HepG2 (cell line): Measurements from ENCODE around the gene SCGB1C1. TPM values are rescaled to one million over a fixed set of nuclear protein-coding genes. Genes with fewer than 3 reads are reported as not detected.

ENCODE experiments used
- ATAC-seq: fragments of 200-7000 bp; cut with Tn5 transposase; 3 replicates; pipeline ENCODE4 v1.9.1; 2020; ENCODE audit warnings: mild to moderate bottlenecking, moderate library complexity
- BruUV-seq: library from RNA; stranded (reverse); fragments of 400-500 nt; replicated peaks from 2 replicates; lab custom pipeline; 2021; lab: Mats Ljungman, UMichigan
- CTCF ChIA-PET: fragments of 300-600 bp; formaldehyde crosslinking; extraction: SDS; loops from one replicate; lab custom pipeline; 2021; ENCODE audit warnings: low total read pairs, inconsistent platforms, low intra/inter-chr PET ratio; lab: Yijun Ruan, JAX
- POLR2A ChIA-PET: fragments of 350-600 bp; sonication (Branson Sonifier 250); formaldehyde crosslinking; loops from one replicate; lab custom pipeline; 2020; ENCODE audit warnings: antibody characterized with exemption, inconsistent platforms; lab: Yijun Ruan, JAX
- DNase-seq: peaks from one replicate; pipeline ENCODE4 v3.0.0-alpha.2; 2015; ENCODE audit warnings: low spot score
- FAIRE-seq: peaks from 3 replicates; lab custom pipeline; 2011; peaks lifted over from hg19 to GRCh38; lab: Jason Lieb, UNC
- H2AFZ ChIP-seq: one replicate; pipeline ENCODE4 v1.6.1; 2011; ENCODE audit warnings: low read length, inconsistent platforms
- H3K27ac ChIP-seq: fragments of 300-600 bp; 3 replicates; pipeline ENCODE4 v1.8.0; 2011; ENCODE audit warnings: mixed run types, mild to moderate bottlenecking, mixed read lengths, low read length, inconsistent platforms; ENCODE audit not compliant: insufficient read depth; ENCODE audit errors: extremely low read length
- H3K27me3 ChIP-seq, 2 experiments: fragments of 200-600 bp in 1 of 2; 2 replicates in 1 of 2; 3 replicates in 1 of 2; pipeline versions ENCODE4 v1.6.0 to v1.8.0; 2011; ENCODE audit warnings: low read length in 2 of 2, mild to moderate bottlenecking in 2 of 2, moderate library complexity in 2 of 2, inconsistent platforms in 1 of 2; ENCODE audit not compliant: insufficient read depth in 2 of 2, control insufficient read depth in 1 of 2
- H3K36me3 ChIP-seq, 2 experiments: fragments of 200-600 bp in 1 of 2; replicated peaks in 1 of 2; 2 replicates in 1 of 2; 3 replicates in 1 of 2; pipeline versions ENCODE4 v1.5.1 to v1.8.0; 2011; ENCODE audit warnings: low read length in 2 of 2, inconsistent platforms in 1 of 2; ENCODE audit not compliant: insufficient read depth in 2 of 2, control insufficient read depth in 1 of 2
- H3K4me1 ChIP-seq: 2 replicates; pipeline ENCODE4 v1.5.1; 2012; ENCODE audit warnings: low read length, inconsistent platforms; ENCODE audit not compliant: insufficient read depth
- H3K4me2 ChIP-seq: 2 replicates; pipeline ENCODE4 v1.6.0; 2011; ENCODE audit warnings: low read depth, low read length, inconsistent platforms
- H3K4me3 ChIP-seq, 3 experiments: fragments of 200-600 bp in 1 of 3; sonication (generic), shearing (Covaris generic) in 1 of 3; replicated peaks in 1 of 3; 2 replicates each; pipeline ENCODE4 v1.5.1; 2011 to 2016; ENCODE audit warnings: low read length in 3 of 3, inconsistent platforms in 2 of 3, low read depth in 2 of 3, mild to moderate bottlenecking in 2 of 3, control low read depth in 1 of 3, mixed read lengths in 1 of 3; ENCODE audit not compliant: insufficient read depth in 1 of 3
- H3K79me2 ChIP-seq: one replicate; pipeline ENCODE4 v1.6.1; 2011; ENCODE audit warnings: low read length, inconsistent platforms; ENCODE audit not compliant: insufficient read depth
- H3K9ac ChIP-seq: 2 replicates; pipeline ENCODE4 v1.6.0; 2011; ENCODE audit warnings: mild to moderate bottlenecking, low read depth, low read length, inconsistent platforms; ENCODE audit not compliant: insufficient read depth
- H3K9me3 ChIP-seq: 2 replicates; pipeline ENCODE4 v1.5.1; 2012; ENCODE audit warnings: mild to moderate bottlenecking, low read length
- H4K20me1 ChIP-seq: 2 replicates; pipeline ENCODE4 v1.6.0; 2011; ENCODE audit warnings: inconsistent platforms, mild to moderate bottlenecking, low read length, moderate library complexity; ENCODE audit not compliant: insufficient read depth
- GABPB1 ChIP-seq: IDR thresholded peaks from 2 replicates; pipeline ENCODE4 v1.6.1; 2016; ENCODE audit warnings: mild to moderate bottlenecking, missing genetic modification reagents, moderate library complexity, missing compliant biosample characterization
- MEIS2 ChIP-seq: sonication (generic); formaldehyde crosslinking; IDR thresholded peaks from 2 replicates; pipeline ENCODE4 v1.9.0; 2021; ENCODE audit warnings: mild to moderate bottlenecking, missing genetic modification reagents
- PHB2 ChIP-seq: fragments of 450-650 bp; IDR thresholded peaks from 2 replicates; pipeline ENCODE4 v1.6.1; 2018; ENCODE audit not compliant: partially characterized antibody
- WIZ ChIP-seq: sonication (generic); formaldehyde crosslinking; IDR thresholded peaks from 2 replicates; pipeline ENCODE4 v1.5.1; 2020; ENCODE audit warnings: mild to moderate bottlenecking, missing genetic modification reagents
- ZKSCAN5 ChIP-seq: sonication (generic); formaldehyde crosslinking; IDR thresholded peaks from 2 replicates; pipeline ENCODE4 v1.5.1; 2020; ENCODE audit warnings: mild to moderate bottlenecking, missing genetic modification reagents
- ZNF225 ChIP-seq: sonication (generic); formaldehyde crosslinking; IDR thresholded peaks from 2 replicates; pipeline ENCODE4 v1.4.0; 2020; ENCODE audit warnings: mild to moderate bottlenecking, missing genetic modification reagents
- ZNF280D ChIP-seq: sonication (generic); formaldehyde crosslinking; IDR thresholded peaks from 2 replicates; pipeline ENCODE4 v1.5.1; 2020; ENCODE audit warnings: mild to moderate bottlenecking, missing genetic modification reagents
- ZNF776 ChIP-seq: sonication (generic); formaldehyde crosslinking; IDR thresholded peaks from 2 replicates; pipeline ENCODE4 v1.4.0; 2020; ENCODE audit warnings: mild to moderate bottlenecking, missing genetic modification reagents
- ZNF777 ChIP-seq: sonication (generic); formaldehyde crosslinking; IDR thresholded peaks from 2 replicates; pipeline ENCODE4 v1.4.0; 2020; ENCODE audit warnings: missing genetic modification reagents
- ZSCAN21 ChIP-seq: sonication (generic); formaldehyde crosslinking; IDR thresholded peaks from 2 replicates; pipeline ENCODE4 v1.8.0; 2022; ENCODE audit warnings: mild to moderate bottlenecking, missing genetic modification reagents, moderate library complexity, borderline replicate concordance
- WGBS: methylation state at CpG from one replicate; pipeline ENCODE4 v1.1.6; 2017; ENCODE audit warnings: low lambda C conversion rate; 5-methylcytosine and 5-hydroxymethylcytosine counted together
- in situ Hi-C: cut with HindIII; loops from 2 replicates; pipeline ENCODE4 v1.10.0; 2017; ENCODE audit warnings: low pct_unique_long_range_greater_than_20kb; ENCODE audit not compliant: extremely low pct_ligation_motif_present
- intact Hi-C: fragments of 100-400 bp; cut with micrococcal nuclease; formaldehyde crosslinking; loops from one replicate; pipeline ENCODE4 v1.10.0; 2022; ENCODE audit not compliant: unreplicated experiment
- polyA plus RNA-seq, 8 experiments: library from polyadenylated mRNA; depleted of rRNA in 3 of 8; stranded (reverse) in 7 of 8; unstranded in 1 of 8; fragments of >200 nt; fragmentation: Illumina TruSeq in 4 of 8; extraction: Trizol in 4 of 8; gene quantifications; 2 replicates each; pipeline versions ENCODE4 v1.2.1 to v1.2.3, GENCODE V29; 2011 to 2016; ENCODE audit warnings: low read depth in 4 of 8, missing spikeins in 1 of 8, mixed read lengths in 1 of 8; ENCODE audit not compliant: insufficient read depth in 1 of 8
- total RNA-seq, 5 experiments: library from RNA; depleted of rRNA; stranded (reverse); fragments of >200 nt; fragmentation: Illumina TruSeq; extraction: Trizol; gene quantifications; 2 replicates each; pipeline ENCODE4 v1.2.3, GENCODE V29; 2016; ENCODE audit warnings: low read depth in 1 of 5
- TF ChIP-seq, protein P1 (sequence below): sonication (generic); formaldehyde crosslinking; IDR thresholded peaks from 2 replicates; pipeline ENCODE4 v1.4.0; 2020; ENCODE audit warnings: mild to moderate bottlenecking, missing genetic modification reagents
- TF ChIP-seq, protein P2 (sequence below): sonication (generic); formaldehyde crosslinking; IDR thresholded peaks from 2 replicates; pipeline ENCODE4 v1.4.0; 2020; ENCODE audit warnings: missing genetic modification reagents
- TF ChIP-seq, protein P3 (sequence below): sonication (generic); formaldehyde crosslinking; IDR thresholded peaks from 2 replicates; pipeline ENCODE4 v1.5.1; 2020; ENCODE audit warnings: mild to moderate bottlenecking, missing genetic modification reagents, moderate library complexity

The SCGB1C1 gene
- total and polyA plus RNA-seq, 2 of the 13 experiments (the other 11 are each of a cell fraction or from before 2014, with no cell fraction given) = not detected

DNA sequence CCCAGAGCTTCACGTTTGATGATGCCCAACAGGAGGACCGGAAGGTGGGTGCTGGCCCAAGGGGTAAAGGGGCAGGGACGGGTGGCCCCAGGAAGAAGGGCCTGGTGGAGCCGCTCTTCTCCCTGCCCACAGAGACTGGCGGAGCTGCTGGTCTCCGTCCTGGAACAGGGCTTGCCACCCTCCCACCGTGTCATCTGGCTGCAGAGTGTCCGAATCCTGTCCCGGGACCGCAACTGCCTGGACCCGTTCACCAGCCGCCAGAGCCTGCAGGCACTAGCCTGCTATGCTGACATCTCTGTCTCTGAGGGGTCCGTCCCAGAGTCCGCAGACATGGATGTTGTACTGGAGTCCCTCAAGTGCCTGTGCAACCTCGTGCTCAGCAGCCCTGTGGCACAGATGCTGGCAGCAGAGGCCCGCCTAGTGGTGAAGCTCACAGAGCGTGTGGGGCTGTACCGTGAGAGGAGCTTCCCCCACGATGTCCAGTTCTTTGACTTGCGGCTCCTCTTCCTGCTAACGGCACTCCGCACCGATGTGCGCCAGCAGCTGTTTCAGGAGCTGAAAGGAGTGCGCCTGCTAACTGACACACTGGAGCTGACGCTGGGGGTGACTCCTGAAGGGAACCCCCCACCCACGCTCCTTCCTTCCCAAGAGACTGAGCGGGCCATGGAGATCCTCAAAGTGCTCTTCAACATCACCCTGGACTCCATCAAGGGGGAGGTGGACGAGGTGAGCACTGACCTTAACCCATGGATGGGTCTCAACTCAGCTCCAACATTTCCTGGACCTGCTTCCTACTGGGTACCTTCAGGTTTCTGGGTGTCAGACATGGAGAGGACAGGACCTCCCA, 16.6 kb downstream of the SCGB1C1 start:
- Histone ChIP-seq H3K9ac (peak overlapping the region; percentile 100), H2AFZ (no peak overlapping the region), H3K9me3 (no peaks in the 10 kb centered on the region), H3K27ac (peak overlapping the region; percentile 96), H3K4me2 (peak overlapping the region; percentile 85), H3K4me1 (peaks cover 36% of the 10 kb centered on the region), H3K27me3 (no peaks in the 10 kb centered on the region; a peak in 1 of 5 replicates), H3K79me2 (peaks cover 46% of the 10 kb centered on the region), H3K4me3 (peak overlapping the region; percentile 75 to 90 (median 89)), H3K36me3 (peaks cover 32 to 62% of the 10 kb centered on the region in 2 experiments), H4K20me1 (peaks cover 7% of the 10 kb centered on the region; the same call in 1 of the 2 replicates)
- ATAC-seq (no peak), DNase-seq (no peak), FAIRE-seq (no peak)
- 72% methylated on average over 13 of the region's 29 CpGs for whole genome bisulfite sequencing
- CTCF ChIA-PET = no interaction called here
- intact Hi-C loops = no loop called here
- in situ Hi-C loops = no loop called here
- POLR2A ChIA-PET = interaction anchor here (1.1 to 3.9 kb wide), 2 partner anchors 26 to 146 kb away, joined by 4 to 20 read pairs; partner anchors contain the start of gene SIRT3
- BruUV-seq = no TSS peak
- no peak for TF ChIP-seq MEIS2 (CRISPR knock-in tag)
- TF ChIP-seq ZNF777 = no peak
- TF ChIP-seq, protein P1, sequence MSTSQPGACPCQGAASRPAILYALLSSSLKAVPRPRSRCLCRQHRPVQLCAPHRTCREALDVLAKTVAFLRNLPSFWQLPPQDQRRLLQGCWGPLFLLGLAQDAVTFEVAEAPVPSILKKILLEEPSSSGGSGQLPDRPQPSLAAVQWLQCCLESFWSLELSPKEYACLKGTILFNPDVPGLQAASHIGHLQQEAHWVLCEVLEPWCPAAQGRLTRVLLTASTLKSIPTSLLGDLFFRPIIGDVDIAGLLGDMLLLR (CRISPR knock-in tag) = no peak
- TF ChIP-seq PHB2 = no peak
- TF ChIP-seq GABPB1 = no peak
- 0 out of 2 replicates have a peak, but pooled peaks have one; percentile 31 for TF ChIP-seq ZSCAN21 (CRISPR knock-in tag)
- no peak for TF ChIP-seq ZKSCAN5 (CRISPR knock-in tag)
- TF ChIP-seq ZNF776 (CRISPR knock-in tag) = no peak
- TF ChIP-seq, protein P2, sequence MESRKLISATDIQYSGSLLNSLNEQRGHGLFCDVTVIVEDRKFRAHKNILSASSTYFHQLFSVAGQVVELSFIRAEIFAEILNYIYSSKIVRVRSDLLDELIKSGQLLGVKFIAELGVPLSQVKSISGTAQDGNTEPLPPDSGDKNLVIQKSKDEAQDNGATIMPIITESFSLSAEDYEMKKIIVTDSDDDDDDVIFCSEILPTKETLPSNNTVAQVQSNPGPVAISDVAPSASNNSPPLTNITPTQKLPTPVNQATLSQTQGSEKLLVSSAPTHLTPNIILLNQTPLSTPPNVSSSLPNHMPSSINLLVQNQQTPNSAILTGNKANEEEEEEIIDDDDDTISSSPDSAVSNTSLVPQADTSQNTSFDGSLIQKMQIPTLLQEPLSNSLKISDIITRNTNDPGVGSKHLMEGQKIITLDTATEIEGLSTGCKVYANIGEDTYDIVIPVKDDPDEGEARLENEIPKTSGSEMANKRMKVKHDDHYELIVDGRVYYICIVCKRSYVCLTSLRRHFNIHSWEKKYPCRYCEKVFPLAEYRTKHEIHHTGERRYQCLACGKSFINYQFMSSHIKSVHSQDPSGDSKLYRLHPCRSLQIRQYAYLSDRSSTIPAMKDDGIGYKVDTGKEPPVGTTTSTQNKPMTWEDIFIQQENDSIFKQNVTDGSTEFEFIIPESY (CRISPR knock-in tag) = peak; percentile 86
- 0 out of 2 replicates have a peak, but pooled peaks have one; percentile 38 for TF ChIP-seq ZNF225
- no peak for TF ChIP-seq ZNF280D (CRISPR knock-in tag)
- TF ChIP-seq, protein P3, sequence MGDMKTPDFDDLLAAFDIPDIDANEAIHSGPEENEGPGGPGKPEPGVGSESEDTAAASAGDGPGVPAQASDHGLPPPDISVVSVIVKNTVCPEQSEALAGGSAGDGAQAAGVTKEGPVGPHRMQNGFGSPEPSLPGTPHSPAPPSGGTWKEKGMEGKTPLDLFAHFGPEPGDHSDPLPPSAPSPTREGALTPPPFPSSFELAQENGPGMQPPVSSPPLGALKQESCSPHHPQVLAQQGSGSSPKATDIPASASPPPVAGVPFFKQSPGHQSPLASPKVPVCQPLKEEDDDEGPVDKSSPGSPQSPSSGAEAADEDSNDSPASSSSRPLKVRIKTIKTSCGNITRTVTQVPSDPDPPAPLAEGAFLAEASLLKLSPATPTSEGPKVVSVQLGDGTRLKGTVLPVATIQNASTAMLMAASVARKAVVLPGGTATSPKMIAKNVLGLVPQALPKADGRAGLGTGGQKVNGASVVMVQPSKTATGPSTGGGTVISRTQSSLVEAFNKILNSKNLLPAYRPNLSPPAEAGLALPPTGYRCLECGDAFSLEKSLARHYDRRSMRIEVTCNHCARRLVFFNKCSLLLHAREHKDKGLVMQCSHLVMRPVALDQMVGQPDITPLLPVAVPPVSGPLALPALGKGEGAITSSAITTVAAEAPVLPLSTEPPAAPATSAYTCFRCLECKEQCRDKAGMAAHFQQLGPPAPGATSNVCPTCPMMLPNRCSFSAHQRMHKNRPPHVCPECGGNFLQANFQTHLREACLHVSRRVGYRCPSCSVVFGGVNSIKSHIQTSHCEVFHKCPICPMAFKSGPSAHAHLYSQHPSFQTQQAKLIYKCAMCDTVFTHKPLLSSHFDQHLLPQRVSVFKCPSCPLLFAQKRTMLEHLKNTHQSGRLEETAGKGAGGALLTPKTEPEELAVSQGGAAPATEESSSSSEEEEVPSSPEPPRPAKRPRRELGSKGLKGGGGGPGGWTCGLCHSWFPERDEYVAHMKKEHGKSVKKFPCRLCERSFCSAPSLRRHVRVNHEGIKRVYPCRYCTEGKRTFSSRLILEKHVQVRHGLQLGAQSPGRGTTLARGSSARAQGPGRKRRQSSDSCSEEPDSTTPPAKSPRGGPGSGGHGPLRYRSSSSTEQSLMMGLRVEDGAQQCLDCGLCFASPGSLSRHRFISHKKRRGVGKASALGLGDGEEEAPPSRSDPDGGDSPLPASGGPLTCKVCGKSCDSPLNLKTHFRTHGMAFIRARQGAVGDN (CRISPR knock-in tag) = peak; percentile 71
- no peak for TF ChIP-seq WIZ (CRISPR knock-in tag)
